ENCODE measurements around the gene EML1.
"Not testable (repeated sequence)": the region's sequence is repeated elsewhere in the genome, so short reads cannot be mapped to it uniquely, and the experiment has no call there.

Gene EML1

GRCh38 chr14:99943620-99944019 lies 150.4 kb downstream of the EML1 start:
- no peak for DNase-seq

- no peak for DNase-seq
Measured at GRCh38 chr14:99944241-99944651, 151.0 kb downstream of the EML1 start.

- DNase-seq = peak; percentile 25
Measured at GRCh38 chr14:99945732-99946651, 152.8 kb downstream of the EML1 start.

GRCh38 chr14:99946652-99947489 lies 153.7 kb downstream of the EML1 start:
- DNase-seq = peak; percentile 65

- DNase-seq = no peak
Measured at GRCh38 chr14:99947695-99948094, 154.5 kb downstream of the EML1 start.

GRCh38 chr14:99949011-99949732 lies 156.0 kb downstream of the EML1 start:
- DNase-seq = not testable (repeated sequence)

GRCh38 chr14:99950181-99950580 lies 157.0 kb downstream of the EML1 start:
- DNase-seq = no peak

GRCh38 chr14:99951085-99951484 lies 157.9 kb downstream of the EML1 start:
- no peak for DNase-seq

GRCh38 chr14:99952039-99952438 lies 158.8 kb downstream of the EML1 start:
- no peak for DNase-seq

- no peak for DNase-seq
Measured at GRCh38 chr14:99952453-99952852, 159.2 kb downstream of the EML1 start.

GRCh38 chr14:99955826-99956455 lies 162.7 kb downstream of the EML1 start:
- no peak for DNase-seq

- no peak for DNase-seq
Measured at GRCh38 chr14:99958380-99958779, 165.2 kb downstream of the EML1 start.

- no peak for DNase-seq
Measured at GRCh38 chr14:99961826-99962518, 168.8 kb downstream of the EML1 start.

GRCh38 chr14:99964979-99965378 lies 171.8 kb downstream of the EML1 start:
- DNase-seq = no peak

GRCh38 chr14:99966037-99966835 lies 173.0 kb downstream of the EML1 start:
- DNase-seq = no peak

- no peak for DNase-seq
Measured at GRCh38 chr14:99966912-99967311, 173.7 kb downstream of the EML1 start.

GRCh38 chr14:99968191-99968920 lies 175.1 kb downstream of the EML1 start:
- no peak for DNase-seq

- no peak for DNase-seq
Measured at GRCh38 chr14:99968941-99969340, 175.7 kb downstream of the EML1 start.

- no peak for DNase-seq
Measured at GRCh38 chr14:99969673-99970322, 176.6 kb downstream of the EML1 start.

Measured in activated CD4-positive, alpha-beta T cell treated with anti-CD3 and anti-CD28 coated beads for 48 hours (primary cell).